Measurements from ENCODE around the gene PACS2.

GRCh38 chr14:105426416-105427130 lies 112.0 kb downstream of the PACS2 start:
- no peak for TF ChIP-seq CTCF (conservative IDR thresholded peaks at IDR 0.05)
- no peak for TF ChIP-seq EZH2 (IDR thresholded peaks at IDR 0.05; ENCODE audit: low read depth)

All from PC-9 (cell line).